Astrocyte (in vitro differentiated cells and primary cell): ENCODE data around the gene FOXB2. TPM values are rescaled to one million over a fixed set of nuclear protein-coding genes. Genes with fewer than 3 reads are reported as not detected.

ENCODE experiments used
- DNase-seq: peaks from one replicate; pipeline ENCODE4 v3.0.0-alpha.2; 2010; ENCODE audit warnings: low read depth
- FAIRE-seq: peaks from 2 replicates; lab custom pipeline; 2011; peaks lifted over from hg19 to GRCh38; lab: Jason Lieb, UNC
- H2AFZ ChIP-seq: 2 replicates; pipeline ENCODE4 v1.6.0; 2012; ENCODE audit warnings: low read depth, low read length, inconsistent platforms
- H3K27ac ChIP-seq: 2 replicates; pipeline ENCODE4 v1.5.1; 2011; ENCODE audit warnings: low read depth, low read length, inconsistent platforms
- H3K27me3 ChIP-seq: 2 replicates; pipeline ENCODE4 v1.6.0; 2011; ENCODE audit warnings: low read length, inconsistent platforms; ENCODE audit not compliant: insufficient read depth
- H3K36me3 ChIP-seq: 2 replicates; pipeline ENCODE4 v1.5.1; 2011; ENCODE audit warnings: low read length, inconsistent platforms; ENCODE audit not compliant: insufficient read depth
- H3K4me1 ChIP-seq: 2 replicates; pipeline ENCODE4 v1.5.1; 2011; ENCODE audit warnings: low read length, inconsistent platforms; ENCODE audit not compliant: insufficient read depth
- H3K4me2 ChIP-seq: 2 replicates; pipeline ENCODE4 v1.6.0; 2012; ENCODE audit warnings: low read length, inconsistent platforms
- H3K4me3 ChIP-seq: 2 replicates; pipeline ENCODE4 v1.5.1; 2011; ENCODE audit warnings: low read depth, mild to moderate bottlenecking, low read length, inconsistent platforms; ENCODE audit not compliant: insufficient read depth
- H3K79me2 ChIP-seq: 2 replicates; pipeline ENCODE4 v1.6.0; 2012; ENCODE audit warnings: mild to moderate bottlenecking, low read length, inconsistent platforms; ENCODE audit not compliant: insufficient read depth
- H3K9ac ChIP-seq: 2 replicates; pipeline ENCODE4 v1.6.0; 2012; ENCODE audit warnings: mild to moderate bottlenecking, low read length, inconsistent platforms
- H3K9me3 ChIP-seq: 2 replicates; pipeline ENCODE4 v1.5.1; 2012; ENCODE audit warnings: low read depth, mild to moderate bottlenecking, low read length, inconsistent platforms; ENCODE audit not compliant: insufficient read depth
- H4K20me1 ChIP-seq: 2 replicates; pipeline ENCODE4 v1.6.0; 2012; ENCODE audit warnings: low read length, inconsistent platforms; ENCODE audit not compliant: insufficient read depth
- H3K27ac Mint-ChIP-seq: one replicate; pipeline ENCODE4 v1.8.0; 2021; ENCODE audit warnings: mild to moderate bottlenecking, mixed read lengths; ENCODE audit not compliant: unreplicated experiment
- H3K27me3 Mint-ChIP-seq: one replicate; pipeline ENCODE4 v1.8.0; 2021; ENCODE audit warnings: low read depth, mixed read lengths; ENCODE audit not compliant: unreplicated experiment
- H3K36me3 Mint-ChIP-seq: one replicate; pipeline ENCODE4 v1.8.0; 2021; ENCODE audit warnings: low read depth, mixed read lengths; ENCODE audit not compliant: unreplicated experiment
- H3K4me1 Mint-ChIP-seq: one replicate; pipeline ENCODE4 v1.8.0; 2021; ENCODE audit warnings: low read depth, mixed read lengths; ENCODE audit not compliant: unreplicated experiment
- H3K4me3 Mint-ChIP-seq: one replicate; pipeline ENCODE4 v1.8.0; 2021; ENCODE audit warnings: mild to moderate bottlenecking, moderate library complexity, mixed read lengths; ENCODE audit not compliant: unreplicated experiment
- H3K9me3 Mint-ChIP-seq: one replicate; pipeline ENCODE4 v1.8.0; 2021; ENCODE audit warnings: mild to moderate bottlenecking, mixed read lengths; ENCODE audit not compliant: unreplicated experiment
- EZH2 ChIP-seq: IDR thresholded peaks from 2 replicates; pipeline ENCODE4 v1.6.1; 2012; ENCODE audit warnings: mild to moderate bottlenecking, low read length, inconsistent platforms; ENCODE audit not compliant: insufficient read depth
- total RNA-seq: library from RNA; stranded (reverse); gene quantifications from 2 replicates; pipeline ENCODE4 v1.2.1, GENCODE V29; 2021
- TF ChIP-seq, protein P1 (sequence below): IDR thresholded peaks from 2 replicates; pipeline ENCODE4 v1.5.1; 2011; ENCODE audit warnings: low read depth, mild to moderate bottlenecking, inconsistent platforms, low read length, moderate library complexity; ENCODE audit not compliant: insufficient read depth

The FOXB2 gene
- total RNA-seq, 1 donor from 2014 or later: not detected

DNA sequence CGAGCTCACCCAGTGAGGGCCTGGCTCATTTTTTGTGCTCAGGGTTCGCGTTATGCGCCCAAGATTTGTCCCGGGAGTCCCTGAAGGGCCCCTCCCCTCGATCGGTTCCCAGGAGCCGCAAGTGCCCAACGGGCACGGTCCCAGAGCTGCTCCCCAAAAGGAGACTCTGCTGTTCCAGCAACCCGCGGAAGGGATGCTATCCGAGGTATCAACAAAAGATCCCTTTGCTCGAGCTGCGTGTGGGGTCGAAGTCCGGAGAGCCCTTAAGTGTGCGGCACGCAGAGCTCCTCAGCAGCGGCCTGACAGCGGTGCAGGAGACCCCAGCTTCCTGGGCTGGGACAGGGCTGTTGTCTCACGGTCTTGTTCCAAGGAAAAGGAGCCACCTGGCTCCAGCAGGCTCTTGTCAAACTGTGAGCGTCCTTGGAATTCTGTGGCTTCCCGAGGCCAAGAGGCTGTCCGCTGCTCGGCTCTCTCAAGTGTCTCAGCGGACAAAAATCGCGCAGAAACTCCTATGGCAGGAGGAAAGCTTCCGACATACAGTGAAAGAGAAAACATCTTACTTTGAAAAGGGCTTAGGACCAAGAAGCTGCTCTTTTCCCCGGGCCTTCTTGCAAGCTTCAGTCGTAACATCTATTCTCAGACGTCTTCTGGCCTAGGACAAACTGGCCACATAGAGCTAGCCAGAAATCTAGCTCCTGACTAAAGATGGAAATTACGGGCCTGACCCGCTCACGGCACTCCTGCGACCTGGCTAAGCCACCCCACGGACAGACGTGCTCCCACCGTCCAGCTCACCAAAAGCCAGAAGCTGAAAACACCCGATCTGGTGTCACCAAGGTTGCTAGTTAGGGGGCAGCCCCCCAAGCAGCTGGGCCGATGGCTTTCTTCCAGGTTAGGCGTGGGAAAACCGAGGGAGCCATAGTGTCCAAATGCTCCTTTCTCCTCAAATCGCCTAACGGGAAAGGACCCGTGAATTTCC lies 2.6 kb upstream of the FOXB2 start:
- Histone ChIP-seq H3K9me3 (peaks cover 15% of the 10 kb centered on the region), H3K79me2 (no peaks in the 10 kb centered on the region), H3K9ac (no peak overlapping the region), H3K4me3 (no peak overlapping the region), H3K36me3 (no peaks in the 10 kb centered on the region), H3K4me2 (no peak overlapping the region), H3K27ac (no peak overlapping the region), H3K27me3 (peaks cover 92% of the 10 kb centered on the region), H3K4me1 (peaks cover 2% of the 10 kb centered on the region), H4K20me1 (peaks cover 23% of the 10 kb centered on the region), H2AFZ (no peak overlapping the region)
- Mint-ChIP-seq H3K4me1 (peaks cover 7% of the 10 kb centered on the region), H3K27ac (peak overlapping the region; percentile 81), H3K27me3 (peaks cover 78% of the 10 kb centered on the region), H3K36me3 (peaks cover 7% of the 10 kb centered on the region), H3K4me3 (no peak overlapping the region), H3K9me3 (peaks cover 51% of the 10 kb centered on the region)
- DNase-seq (no peak), FAIRE-seq (no peak)
- TF ChIP-seq EZH2: peak; percentile 89
- TF ChIP-seq, protein P1, sequence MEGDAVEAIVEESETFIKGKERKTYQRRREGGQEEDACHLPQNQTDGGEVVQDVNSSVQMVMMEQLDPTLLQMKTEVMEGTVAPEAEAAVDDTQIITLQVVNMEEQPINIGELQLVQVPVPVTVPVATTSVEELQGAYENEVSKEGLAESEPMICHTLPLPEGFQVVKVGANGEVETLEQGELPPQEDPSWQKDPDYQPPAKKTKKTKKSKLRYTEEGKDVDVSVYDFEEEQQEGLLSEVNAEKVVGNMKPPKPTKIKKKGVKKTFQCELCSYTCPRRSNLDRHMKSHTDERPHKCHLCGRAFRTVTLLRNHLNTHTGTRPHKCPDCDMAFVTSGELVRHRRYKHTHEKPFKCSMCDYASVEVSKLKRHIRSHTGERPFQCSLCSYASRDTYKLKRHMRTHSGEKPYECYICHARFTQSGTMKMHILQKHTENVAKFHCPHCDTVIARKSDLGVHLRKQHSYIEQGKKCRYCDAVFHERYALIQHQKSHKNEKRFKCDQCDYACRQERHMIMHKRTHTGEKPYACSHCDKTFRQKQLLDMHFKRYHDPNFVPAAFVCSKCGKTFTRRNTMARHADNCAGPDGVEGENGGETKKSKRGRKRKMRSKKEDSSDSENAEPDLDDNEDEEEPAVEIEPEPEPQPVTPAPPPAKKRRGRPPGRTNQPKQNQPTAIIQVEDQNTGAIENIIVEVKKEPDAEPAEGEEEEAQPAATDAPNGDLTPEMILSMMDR: no peak

DNA sequence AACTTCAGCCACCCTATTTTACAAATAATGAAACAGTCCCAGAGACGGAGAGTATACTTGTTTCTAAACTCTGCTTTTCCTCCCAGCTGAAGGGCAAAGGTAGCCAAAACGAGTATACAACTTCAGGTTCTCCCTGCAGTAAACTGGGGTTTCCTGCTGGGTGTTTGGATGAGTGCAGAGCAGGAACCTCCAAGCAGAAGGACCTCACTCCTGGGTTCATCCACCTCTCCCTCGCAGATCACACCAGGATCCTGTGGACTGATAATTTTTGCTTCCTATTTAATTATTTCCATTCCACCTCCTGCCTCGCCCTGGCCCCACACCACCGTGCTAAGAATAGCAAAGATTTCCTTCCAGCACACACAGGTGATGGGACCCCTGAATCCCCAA lies 2.0 kb upstream of the FOXB2 start:
- Histone ChIP-seq H3K79me2 (no peaks in the 10 kb centered on the region), H3K4me2 (no peak overlapping the region), H4K20me1 (peaks cover 27% of the 10 kb centered on the region), H3K36me3 (no peaks in the 10 kb centered on the region), H3K9ac (no peak overlapping the region), H3K4me3 (no peak overlapping the region), H3K9me3 (peaks cover 15% of the 10 kb centered on the region), H2AFZ (no peak overlapping the region), H3K4me1 (peaks cover 2% of the 10 kb centered on the region), H3K27ac (no peak overlapping the region), H3K27me3 (peaks cover 92% of the 10 kb centered on the region)
- DNase-seq: no peak
- Mint-ChIP-seq H3K36me3 (peaks cover 7% of the 10 kb centered on the region), H3K9me3 (peaks cover 57% of the 10 kb centered on the region), H3K27me3 (peaks cover 78% of the 10 kb centered on the region), H3K27ac (no peak overlapping the region), H3K4me3 (peak overlapping the region; percentile 27), H3K4me1 (peaks cover 7% of the 10 kb centered on the region)
- TF ChIP-seq, protein P1: no peak
- no peak for TF ChIP-seq EZH2
- FAIRE-seq: no peak
